Measurements from ENCODE around the gene ARHGAP6.

Gene ARHGAP6

GRCh38 chrX:11585174-11585573, 80.5 kb downstream of the ARHGAP6 start:
- TF ChIP-seq ZBTB7A (IDR thresholded peaks at IDR 0.05; ENCODE audit: low read depth) (no peak), REST (IDR thresholded peaks at IDR 0.05; ENCODE audit: low read depth) (no peak), USF1 (IDR thresholded peaks at IDR 0.05) (no peak), CREB1 (IDR thresholded peaks at IDR 0.05; ENCODE audit: low read depth) (no peak), TAF1 (IDR thresholded peaks at IDR 0.05; ENCODE audit: low read depth) (no peak), YY1 (IDR thresholded peaks at IDR 0.05; ENCODE audit: low read depth) (no peak), RAD21 (IDR thresholded peaks at IDR 0.05; ENCODE audit: low read depth) (no peak), EP300 (IDR thresholded peaks at IDR 0.05; ENCODE audit: borderline replicate concordance) (no peak), TEAD4 (IDR thresholded peaks at IDR 0.05) (no peak), TCF12 (IDR thresholded peaks at IDR 0.05; ENCODE audit: low read depth) (no peak), EGR1 (IDR thresholded peaks at IDR 0.05) (no peak), FOXM1 (IDR thresholded peaks at IDR 0.05; ENCODE audit: borderline replicate concordance, low read depth) (no peak), NFIC (IDR thresholded peaks at IDR 0.05) (no peak), CEBPB (IDR thresholded peaks at IDR 0.05) (no peak)
- TF ChIP-seq, protein P1, sequence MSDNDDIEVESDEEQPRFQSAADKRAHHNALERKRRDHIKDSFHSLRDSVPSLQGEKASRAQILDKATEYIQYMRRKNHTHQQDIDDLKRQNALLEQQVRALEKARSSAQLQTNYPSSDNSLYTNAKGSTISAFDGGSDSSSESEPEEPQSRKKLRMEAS (IDR thresholded peaks at IDR 0.05): no peak

DNA sequence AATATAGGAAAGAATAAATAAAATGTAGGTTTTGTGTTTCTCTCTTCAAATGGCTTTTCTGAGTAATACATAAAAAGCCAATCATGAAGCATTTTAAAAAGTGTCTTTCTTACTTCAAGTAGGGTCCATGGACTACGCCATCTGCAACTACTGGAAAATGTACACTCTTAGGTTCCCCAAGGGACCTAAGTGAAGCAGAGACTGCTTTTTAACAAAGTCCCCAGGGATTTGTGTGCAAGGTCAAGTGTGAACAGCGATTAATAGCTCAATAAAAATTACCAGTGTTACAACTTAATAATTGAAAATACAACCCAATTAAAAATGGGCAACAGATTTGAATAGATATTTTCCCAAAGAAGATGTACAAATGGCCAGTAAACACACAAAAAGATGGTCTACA, 84.9 kb downstream of the ARHGAP6 start:
- no peak for TF ChIP-seq EGR1 (IDR thresholded peaks at IDR 0.05)
- no peak for TF ChIP-seq RAD21 (IDR thresholded peaks at IDR 0.05; ENCODE audit: low read depth)
- TF ChIP-seq, protein P1 (IDR thresholded peaks at IDR 0.05): no peak
- TF ChIP-seq TAF1 (IDR thresholded peaks at IDR 0.05; ENCODE audit: low read depth): no peak
- TF ChIP-seq NFIC (IDR thresholded peaks at IDR 0.05): no peak
- no peak for TF ChIP-seq USF1 (IDR thresholded peaks at IDR 0.05)
- TF ChIP-seq TCF12 (IDR thresholded peaks at IDR 0.05; ENCODE audit: low read depth): no peak
- TF ChIP-seq TEAD4 (IDR thresholded peaks at IDR 0.05): no peak
- no peak for TF ChIP-seq CEBPB (IDR thresholded peaks at IDR 0.05)
- TF ChIP-seq CREB1 (IDR thresholded peaks at IDR 0.05; ENCODE audit: low read depth): no peak
- TF ChIP-seq EP300 (IDR thresholded peaks at IDR 0.05; ENCODE audit: borderline replicate concordance): no peak
- TF ChIP-seq REST (IDR thresholded peaks at IDR 0.05; ENCODE audit: low read depth): no peak
- TF ChIP-seq YY1 (IDR thresholded peaks at IDR 0.05; ENCODE audit: low read depth): no peak
- no peak for TF ChIP-seq ZBTB7A (IDR thresholded peaks at IDR 0.05; ENCODE audit: low read depth)
- no peak for TF ChIP-seq FOXM1 (IDR thresholded peaks at IDR 0.05; ENCODE audit: borderline replicate concordance, low read depth)

DNA sequence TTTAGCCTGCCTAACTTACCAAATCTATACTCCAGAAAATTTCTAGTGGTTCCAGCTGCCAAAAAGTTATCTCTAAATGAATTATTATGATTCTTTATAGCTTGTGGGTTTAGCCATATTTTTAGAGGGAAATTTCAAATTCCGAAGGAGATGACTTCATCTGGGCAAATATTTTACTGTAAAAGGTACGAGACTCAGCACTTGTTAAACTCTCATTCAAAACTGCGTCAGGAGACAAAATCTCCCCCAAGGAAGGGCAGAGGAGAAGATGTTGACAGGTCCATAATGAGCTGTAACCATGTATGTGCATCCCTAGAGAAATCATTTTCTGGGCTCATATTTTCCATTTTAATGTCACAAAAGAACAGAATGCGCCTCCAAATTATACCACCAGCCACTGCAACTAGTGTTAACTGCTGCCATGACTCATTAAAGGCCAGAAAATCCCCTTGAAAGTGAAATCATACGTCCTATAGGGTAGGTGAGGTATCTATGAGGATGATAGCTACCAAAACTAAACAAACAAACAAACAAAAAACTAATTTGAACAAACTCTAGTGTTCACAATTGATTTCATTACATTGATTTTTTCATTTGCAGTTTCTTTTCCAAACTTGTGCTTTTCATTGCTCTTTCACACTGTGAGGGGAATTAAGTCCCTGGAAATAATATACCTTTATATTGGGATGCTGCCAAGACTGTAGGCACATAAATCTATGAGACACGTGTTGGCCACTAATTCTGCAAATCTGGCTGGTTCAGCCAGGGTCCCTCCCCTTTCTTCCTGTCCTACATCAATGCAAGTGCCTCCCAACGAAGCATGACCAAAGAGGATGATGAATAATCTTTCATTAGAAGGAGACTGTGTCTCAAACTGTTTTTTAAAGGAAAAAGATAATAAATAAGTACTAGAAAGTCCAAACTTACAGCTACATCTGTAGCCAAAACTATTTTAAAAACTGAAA, 85.8 kb downstream of the ARHGAP6 start:
- TF ChIP-seq EP300 (IDR thresholded peaks at IDR 0.05; ENCODE audit: borderline replicate concordance) (no peak), TAF1 (IDR thresholded peaks at IDR 0.05; ENCODE audit: low read depth) (no peak)

DNA sequence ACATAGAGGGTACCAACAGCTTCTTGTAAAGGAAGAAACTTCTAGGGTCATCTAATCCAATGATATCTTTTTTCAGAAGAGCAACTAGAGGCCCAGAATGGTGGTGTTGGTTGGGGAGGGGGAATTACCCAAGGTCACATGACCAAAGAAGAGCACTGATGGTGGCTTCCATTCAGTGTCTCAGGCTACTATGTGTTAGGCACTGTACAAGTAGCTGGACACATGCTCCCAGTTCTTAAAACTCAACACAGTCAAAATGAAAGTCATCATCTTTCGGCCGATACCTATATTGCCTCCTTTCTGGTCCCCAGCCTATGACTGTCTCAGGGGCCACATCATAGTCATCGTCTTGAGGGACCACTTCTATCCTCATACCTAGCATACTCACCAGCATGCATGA, 88.1 kb downstream of the ARHGAP6 start:
- TF ChIP-seq REST (IDR thresholded peaks at IDR 0.05; ENCODE audit: low read depth) (no peak), EP300 (IDR thresholded peaks at IDR 0.05; ENCODE audit: borderline replicate concordance) (no peak), TCF12 (IDR thresholded peaks at IDR 0.05; ENCODE audit: low read depth) (no peak)
- TF ChIP-seq, protein P1 (IDR thresholded peaks at IDR 0.05): no peak
